A204.1 (cell line): ENCODE measurements around the gene LDLRAD4.

Experiments used
- FAIRE-seq: peaks from 2 replicates; lab custom pipeline; 2012; peaks lifted over from hg19 to GRCh38; lab: Jason Lieb, UNC

LDLRAD4 gene

DNA sequence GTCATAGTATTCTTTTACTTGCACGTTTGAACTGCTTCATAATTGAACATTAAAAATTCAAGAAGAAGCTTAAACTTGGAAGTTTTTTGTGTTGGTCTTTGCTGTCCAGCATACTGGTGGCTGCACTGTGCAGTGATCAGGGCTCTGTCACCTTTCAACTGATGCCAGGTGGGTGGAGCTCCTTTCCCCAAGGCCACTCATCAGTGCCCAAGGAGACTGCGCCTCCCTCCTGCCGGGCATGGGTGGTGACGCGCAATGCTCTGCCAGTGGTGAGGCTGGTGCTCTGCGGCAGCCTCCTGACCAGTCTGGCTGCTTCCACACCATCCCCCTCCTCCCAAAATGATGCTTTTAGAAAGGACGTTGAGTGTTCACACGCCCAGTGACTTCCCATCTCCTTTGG is 16.0 kb upstream of the LDLRAD4 start:
- no peak for FAIRE-seq

DNA sequence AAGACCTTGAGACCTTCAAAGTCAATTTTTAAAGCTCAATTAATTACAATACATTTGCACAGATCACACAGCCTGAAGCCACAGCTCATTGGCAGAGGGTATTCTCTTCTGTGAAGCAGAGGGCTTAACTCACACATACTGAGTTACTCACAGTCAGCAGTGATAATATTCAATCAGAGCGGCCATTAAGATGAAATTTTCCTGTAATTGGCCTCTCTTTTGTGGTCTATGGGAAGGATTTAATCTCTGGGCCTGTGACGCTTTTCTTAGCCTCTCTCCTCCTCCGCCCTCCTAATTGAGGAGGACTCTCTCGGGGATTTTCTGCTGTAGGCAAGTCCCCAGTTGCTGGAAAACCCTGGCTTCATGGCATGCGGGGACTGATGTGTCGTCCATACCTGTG is 12.3 kb upstream of the LDLRAD4 start:
- no peak for FAIRE-seq

DNA sequence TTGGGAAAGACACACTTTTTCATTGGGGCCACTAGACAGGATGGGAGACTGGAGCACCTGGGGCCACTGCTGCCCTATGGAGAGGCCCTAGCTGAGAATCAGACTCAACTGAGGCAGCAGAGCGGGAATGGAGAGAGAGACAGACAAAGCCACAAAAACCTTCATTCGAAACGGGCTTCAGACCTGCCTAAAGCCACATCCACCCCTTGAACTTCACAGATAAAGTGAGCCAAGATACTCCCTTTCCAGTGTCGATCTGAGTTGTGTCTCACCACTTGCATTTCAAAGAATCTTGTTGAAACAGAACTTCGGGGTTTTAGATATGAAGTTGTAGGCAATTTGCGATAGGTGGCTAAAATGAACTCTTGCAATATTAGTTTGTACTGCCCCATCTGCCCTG is 11.3 kb upstream of the LDLRAD4 start:
- FAIRE-seq, result no peak

DNA sequence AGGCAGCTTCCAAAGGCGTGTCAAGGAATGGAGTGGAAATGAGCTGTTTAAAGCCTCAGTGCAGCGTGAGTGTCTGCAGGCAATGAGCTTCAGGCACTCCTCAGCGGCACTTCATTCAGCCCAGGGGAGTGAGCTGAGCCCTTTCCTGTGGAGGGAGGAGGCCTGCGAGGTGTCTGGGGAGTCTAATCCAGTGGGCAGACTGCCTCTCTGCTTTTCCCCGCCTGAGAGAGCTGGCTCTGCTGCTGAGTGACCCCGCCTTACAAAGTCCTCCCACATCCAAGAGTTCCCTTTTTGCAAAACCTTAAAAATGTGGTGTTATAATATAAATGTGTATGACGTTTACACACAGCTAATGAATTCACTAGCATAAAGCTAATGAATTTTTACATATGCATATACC is 7.0 kb upstream of the LDLRAD4 start:
- FAIRE-seq, result no peak

DNA sequence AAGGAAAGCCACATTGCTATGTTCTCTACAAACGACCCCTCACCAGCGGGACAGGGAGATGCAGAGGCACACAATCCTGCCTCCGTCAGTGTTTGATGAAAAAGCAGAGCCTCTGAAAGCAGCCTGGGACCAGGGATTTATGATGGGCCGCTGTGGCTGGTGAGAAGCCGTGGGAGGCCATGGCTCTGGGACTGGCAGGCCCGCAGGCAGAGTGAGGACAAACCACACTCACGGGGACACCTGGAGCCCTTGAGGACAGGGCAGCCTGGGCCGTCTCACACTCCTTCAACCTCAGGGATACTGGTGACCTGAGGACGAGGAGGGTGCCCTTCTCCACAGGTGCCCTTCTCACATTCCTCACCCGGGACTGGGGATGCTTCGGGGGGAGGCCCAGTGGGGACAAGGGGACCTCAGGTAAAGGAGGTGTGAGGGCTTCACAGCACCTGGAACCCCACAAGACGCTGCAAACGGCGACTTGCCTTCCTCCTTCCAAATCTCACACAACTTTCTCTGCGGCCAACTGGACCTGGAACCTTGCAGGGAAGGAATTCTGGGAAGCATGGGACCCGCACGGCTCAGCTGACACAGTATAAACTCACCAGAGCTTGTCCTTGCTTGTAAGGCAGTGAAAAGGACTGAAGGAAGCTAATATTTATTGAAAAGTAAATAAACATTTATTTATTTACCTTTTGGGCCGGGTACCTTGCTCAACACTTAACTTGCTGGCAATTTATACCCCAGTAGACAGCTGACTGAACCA is 5.3 kb upstream of the LDLRAD4 start:
- FAIRE-seq, result no peak

DNA sequence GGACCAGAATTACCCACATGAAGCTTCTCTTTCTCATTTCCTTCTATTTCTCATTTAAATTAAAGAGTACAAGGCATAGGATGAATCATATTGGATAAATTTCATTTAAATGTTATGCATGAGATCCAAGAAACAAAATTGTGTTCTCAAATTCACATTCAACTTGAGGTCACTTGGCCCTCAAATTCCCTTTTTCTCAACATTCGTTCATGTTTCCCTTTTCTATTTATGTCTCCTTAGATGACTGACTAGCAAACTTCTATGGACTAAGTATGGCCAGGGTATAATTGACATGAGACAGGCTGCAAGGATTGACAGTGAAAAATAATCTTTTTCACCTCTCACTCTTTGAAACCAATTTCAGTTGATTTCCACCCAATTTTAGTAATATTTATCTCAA is 4.0 kb upstream of the LDLRAD4 start:
- no peak for FAIRE-seq

DNA sequence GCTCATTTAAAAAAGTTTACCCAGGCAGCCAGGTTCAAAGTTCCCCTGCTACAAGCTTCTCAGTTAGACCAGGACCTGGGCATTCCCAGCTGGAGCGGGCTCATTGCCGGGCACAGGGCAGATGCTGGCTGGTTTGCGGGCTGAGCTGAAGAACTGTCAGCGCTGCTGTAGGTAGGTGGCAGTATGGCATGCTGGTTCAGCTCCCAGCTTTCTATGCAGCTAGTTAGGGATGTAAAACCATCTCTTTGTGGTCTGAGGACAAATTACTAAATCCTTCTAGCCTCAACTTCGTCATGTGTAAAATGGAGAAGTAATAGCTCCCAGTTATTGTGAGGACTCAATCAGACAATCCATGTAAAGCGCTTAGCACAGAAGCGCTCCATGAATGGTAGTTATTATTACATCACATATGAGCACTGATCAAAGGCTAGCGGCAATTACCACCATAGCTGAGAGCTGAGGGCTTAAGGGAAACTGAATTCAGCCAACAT is 2.4 kb upstream of the LDLRAD4 start:
- peak; percentile 44 for FAIRE-seq

DNA sequence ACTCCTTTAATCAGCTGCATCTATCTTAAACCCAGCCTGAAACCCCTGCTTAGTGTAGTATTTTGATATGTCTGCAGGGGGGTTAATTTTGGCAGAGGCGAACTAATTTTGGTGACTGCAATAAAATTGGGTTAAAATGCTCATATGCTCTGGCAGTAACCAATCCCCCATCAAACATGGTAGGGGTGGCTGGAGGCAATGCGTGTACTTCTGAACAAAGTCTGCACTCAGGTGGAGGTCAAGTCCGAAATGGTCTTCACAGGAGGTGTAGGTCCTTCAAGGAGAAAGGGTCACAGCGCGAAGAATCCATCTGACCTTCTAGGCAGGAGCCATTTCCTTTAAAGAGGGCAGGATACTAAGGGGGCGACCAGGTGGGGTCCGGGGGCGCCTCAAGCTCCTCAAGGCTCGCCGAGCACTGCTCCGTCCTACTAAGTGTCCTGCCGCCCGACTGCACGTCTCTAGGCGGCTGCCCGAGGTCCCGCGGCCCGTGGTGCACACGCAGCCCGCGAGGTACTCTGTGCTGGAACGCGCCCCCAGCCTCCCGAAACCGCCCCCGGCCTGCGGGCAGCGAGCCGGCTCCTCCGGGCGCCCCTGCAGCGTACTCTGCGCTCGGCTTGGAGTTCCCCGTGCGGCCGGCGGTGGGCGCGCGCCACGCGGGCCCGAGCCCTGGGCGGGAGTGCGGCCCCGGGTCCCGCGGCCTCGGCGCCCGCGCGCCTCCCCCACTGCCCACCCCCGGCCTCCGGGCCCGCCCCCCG is 1.7 kb upstream of the LDLRAD4 start:
- FAIRE-seq, result no peak

DNA sequence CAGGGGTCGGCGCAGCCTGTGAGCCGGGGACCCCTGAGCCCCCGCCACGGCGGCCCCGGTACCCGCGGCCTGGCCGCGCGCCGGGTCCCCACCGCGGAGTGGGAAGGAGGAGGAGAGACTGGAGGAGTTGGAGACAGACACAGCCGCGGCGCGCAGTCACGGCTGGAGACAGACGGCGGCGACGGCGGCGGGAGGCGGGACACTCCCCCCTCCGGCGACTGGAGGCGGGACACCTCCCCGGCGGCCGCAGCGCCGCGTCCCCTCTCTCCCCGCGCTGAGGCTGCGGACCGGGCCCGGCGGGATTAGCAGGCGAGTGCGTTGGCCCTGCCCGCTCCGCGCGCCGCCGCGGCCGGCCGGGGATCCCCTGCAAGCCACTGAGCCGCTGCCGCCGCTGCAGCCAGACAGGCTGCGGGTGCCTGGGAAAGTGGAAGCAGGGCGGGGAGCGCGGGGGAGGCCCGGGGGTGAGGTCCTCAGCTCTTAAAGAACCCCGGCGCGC is 1.0 kb upstream of the LDLRAD4 start:
- FAIRE-seq, result no peak

DNA sequence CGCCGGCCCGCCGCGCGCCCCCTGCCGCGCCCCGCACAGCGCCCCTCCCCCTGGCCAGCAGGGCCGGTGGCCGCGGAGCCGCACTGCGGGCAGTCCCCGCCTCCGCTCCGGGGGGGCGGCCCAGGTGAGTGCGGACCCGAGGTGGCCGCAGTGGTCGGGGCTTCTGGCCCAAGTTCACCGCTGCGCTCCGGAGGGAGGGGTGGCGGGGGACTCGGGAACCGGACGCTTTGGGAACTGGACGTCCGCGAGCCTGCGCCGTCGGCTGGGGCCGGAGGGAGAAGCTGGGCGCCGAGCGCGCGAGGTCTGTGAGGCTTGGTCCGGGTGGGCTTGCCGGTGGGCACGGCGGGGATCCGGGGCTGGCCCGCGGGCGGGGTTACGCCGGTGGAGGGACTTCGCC is 591 bp upstream of the LDLRAD4 start:
- no peak for FAIRE-seq

DNA sequence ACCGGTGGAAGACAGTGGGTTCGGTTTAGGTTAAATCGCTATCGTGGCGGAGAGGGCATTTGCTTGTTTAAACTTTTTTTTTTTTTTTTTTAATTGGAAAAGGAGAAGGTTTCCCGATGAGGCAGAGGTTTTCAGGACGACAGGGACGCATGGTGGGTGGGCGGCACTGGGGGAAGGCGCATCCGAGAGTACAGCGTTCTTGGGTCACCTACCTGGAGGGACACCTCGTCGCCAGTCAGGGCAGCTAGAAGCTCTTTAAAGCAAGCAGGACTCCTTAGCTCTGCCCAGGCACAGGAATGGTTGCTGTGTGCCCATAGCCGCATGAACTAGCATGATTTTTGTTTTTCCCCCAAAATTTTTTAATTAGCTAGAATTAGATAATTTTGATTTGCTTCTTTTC is 437 bp downstream of the LDLRAD4 start:
- no peak for FAIRE-seq

DNA sequence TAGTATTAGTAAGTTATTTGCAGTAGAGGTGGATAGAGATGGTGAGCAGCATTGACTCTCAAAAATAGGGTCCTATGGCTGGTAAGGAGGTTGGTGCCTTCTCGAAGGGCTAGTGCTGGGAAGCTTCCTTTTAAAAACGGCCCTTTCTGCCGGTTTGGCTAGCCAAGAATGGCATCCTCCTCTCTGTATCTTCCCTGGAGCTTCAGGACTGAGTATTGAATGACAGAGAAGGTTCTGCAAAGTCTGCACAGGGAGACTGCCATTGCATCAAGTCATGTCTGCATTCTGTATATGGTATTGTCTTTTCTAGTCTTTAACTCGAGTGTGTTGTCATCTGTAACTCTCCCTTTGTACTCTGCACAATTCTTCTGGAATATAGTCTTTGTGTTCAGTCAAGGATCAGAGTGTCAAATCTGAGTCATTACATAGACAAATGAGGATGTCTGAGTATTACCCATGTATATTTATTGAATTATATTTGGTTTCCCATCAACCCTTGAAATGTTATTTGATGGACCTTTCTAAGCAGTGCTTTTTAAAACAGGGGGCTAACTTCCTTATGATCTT is 1.1 kb downstream of the LDLRAD4 start:
- no peak for FAIRE-seq

DNA sequence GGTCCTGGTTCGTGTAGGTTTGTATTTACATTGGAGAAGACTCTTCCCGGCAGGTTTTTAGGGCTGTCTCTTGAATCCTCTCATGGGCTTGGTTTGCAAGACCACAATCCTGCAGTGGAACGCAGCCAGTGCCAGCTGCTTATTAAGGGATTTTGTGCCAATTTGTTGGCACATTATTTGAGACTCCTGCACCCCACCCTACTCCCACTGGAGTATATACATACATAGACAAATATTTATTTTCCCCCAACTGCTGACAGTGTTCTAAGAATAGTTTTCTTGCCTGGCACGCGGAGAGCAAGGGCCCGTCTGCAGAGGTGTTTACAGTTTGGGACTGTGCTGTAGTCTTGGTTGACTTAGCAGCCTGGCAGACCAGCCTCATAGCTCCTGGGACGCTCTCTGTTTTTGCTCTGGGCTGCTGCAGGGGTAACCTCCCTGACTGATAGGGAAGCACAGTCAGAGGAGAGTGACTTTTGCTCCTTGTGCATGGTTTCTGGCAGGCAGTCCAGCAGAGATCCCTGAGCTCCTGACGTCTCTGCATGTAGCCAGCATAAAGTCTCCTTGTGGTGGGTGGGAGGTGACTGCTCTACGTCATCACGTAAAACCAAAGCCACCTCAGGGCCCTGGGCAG is 1.9 kb downstream of the LDLRAD4 start:
- FAIRE-seq, result no peak

DNA sequence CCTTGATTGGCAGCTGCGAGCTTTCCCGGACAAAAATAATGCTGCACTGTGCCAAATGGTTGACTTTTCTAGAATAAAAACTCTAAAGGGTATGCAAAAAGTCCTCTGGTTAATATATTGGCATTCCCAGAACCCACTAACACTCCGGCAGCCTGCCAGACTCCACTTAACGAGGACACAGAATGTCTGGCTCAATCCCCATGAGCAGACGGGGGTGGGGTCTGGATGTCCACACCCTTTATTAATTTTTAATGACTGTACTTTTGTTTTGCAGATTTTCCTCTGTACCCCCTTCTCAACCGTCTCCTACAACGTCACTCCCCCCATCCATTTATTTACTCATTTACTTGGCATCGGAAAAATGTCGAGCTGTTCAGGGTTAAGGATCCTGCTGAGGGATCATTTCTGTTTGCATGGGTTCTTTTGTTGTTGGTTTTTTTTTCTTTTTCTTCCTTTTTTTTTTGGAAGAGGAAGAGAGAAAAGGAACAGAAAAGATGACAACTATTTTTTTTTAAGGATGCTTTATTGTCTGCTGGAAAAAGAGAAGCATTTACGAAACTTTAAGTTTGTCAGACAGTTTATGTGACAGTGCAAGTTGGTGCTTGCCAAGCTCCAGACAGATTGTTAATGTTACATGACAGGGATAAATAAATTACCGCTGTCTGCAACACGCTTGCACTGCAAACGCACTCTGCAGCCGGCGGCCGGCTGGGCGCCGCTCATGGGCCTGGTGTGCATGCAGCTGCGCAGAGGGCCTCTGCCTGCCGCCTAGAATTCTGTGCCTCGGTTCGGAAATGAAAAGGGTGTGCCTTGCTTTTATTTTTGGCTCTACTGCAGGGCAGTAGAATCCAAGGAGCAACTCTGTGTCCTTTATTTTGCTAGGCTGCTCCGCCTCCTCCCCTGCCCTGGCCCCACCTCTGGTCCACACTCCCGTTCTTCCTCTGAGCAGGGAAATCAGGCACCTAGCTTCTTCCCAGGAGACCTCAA is 3.6 kb downstream of the LDLRAD4 start:
- no peak for FAIRE-seq

DNA sequence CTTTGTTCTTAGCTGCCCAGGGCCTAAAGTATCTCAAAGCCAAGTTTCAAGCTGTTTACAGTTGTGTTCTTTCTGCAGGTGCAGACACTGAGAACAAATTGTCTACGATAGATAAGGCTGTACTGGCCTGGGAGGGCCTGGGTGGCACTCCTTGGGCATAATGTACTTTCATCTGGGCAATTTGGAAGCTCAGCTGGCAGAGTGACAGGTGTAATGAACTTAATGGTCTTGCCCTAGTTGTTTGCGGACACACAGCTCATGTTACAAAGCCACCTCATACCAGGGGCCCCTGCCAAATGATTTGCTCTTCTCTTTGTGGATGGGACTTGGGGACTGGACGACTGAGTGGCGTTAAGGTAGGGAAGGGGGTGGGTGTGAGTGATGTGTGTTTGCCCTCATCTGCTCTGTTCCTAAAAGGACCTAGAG is 4.3 kb downstream of the LDLRAD4 start:
- no peak for FAIRE-seq

DNA sequence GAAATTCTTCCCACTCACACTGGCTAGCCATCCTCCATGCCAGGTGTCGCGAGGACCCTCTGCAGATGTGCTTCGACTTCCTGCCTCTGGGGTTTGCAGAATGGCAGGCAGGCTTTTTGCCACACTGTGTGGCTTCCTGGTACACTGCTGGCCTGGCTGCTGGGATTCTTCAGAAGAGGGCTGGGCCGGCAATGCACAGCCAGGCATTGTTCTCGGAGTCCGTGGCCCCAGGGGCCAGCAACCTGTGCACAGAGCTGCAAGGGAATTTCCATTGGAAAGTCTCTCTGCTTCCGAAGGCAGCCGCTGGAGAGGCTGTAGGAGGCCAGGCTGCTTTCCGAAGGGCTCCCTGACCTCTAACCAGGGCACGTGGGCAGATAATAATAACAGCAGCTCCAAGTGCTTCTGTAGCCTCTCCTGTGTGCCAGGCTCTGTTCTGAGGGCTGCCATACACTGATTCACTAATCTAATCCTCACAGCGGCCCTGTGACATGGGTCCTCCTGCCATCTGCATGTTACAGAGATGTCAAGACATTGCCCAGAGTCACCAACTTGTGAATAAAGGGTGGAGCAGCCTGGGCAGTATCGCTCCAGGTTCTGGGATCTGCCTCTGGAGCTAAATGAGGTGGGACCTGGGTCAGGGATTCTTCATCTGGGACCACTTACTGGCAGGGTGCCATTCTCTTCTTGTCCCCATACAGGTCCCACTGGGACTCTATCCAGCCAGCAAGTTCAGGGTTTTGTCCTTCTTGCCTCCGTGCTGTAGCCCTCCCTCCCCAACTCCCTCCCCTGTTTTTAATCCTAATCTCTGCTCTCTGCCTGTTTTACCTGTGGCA is 5.0 kb downstream of the LDLRAD4 start:
- no peak for FAIRE-seq

DNA sequence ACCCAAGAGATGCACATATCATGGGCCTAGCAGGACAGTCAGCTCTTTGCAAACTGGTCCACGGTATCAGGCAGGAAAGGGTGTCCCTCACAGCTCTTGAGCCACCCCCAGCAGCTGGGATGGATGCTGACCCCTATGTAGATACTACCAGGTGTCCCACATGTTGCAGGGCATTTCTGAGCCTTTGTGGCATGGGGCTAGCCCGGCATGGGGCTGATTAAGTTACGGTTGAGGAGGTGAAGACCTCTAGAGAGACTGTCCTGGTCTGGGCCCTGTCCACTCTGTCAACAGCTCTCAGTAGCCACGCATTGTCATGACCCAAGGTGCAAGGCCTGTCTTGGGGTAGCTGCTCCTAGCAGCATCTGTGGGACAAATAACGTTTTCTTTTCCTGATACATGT is 6.7 kb downstream of the LDLRAD4 start:
- FAIRE-seq, result no peak

DNA sequence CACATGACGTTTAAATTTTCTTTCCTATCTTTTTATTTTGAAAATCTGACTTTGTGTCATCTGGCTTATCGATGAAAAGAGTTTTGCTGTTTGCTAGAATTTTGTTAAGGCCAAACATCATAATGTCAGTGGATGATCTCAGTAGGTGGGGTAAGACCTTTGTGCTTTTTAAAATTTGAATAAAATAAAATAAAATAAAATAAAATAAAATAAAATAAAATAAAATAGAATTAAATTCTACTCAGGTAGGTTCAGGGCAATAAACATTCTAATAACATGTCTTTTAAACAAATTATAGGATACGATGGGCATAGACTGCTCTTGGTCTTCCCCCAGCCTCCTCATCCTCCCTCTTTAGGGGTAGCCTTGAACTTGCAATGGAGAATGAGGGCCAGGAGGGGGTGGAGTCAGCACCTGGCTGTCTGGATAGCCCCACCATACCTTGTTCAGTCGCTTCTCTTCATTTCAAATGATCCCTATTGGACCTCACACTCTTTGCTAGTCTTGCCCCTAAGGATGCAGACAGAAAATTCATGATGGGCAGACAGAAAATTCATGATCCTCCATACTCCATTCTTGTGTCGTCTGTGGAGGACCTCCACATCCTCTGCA is 8.1 kb downstream of the LDLRAD4 start:
- no peak for FAIRE-seq

DNA sequence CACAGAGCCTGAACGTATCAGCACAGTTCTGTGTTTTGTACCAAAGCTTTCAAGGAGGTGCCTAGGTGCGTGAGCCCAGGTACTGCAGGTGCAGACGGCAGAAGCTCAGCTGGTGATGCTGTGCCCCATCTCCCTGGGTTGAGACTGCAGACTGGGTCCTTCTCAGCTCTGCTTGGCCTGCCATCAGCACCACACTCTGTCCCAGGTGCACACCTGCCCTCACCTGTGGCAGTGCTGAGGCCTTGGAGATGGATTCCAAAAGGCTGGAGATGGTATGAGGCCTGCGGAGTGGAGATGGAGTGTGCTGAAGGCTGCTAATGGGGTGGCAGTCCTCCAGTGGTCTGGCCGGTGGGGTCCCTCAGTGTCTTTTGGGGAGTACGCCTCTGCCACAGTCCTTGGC is 9.3 kb downstream of the LDLRAD4 start:
- no peak for FAIRE-seq

DNA sequence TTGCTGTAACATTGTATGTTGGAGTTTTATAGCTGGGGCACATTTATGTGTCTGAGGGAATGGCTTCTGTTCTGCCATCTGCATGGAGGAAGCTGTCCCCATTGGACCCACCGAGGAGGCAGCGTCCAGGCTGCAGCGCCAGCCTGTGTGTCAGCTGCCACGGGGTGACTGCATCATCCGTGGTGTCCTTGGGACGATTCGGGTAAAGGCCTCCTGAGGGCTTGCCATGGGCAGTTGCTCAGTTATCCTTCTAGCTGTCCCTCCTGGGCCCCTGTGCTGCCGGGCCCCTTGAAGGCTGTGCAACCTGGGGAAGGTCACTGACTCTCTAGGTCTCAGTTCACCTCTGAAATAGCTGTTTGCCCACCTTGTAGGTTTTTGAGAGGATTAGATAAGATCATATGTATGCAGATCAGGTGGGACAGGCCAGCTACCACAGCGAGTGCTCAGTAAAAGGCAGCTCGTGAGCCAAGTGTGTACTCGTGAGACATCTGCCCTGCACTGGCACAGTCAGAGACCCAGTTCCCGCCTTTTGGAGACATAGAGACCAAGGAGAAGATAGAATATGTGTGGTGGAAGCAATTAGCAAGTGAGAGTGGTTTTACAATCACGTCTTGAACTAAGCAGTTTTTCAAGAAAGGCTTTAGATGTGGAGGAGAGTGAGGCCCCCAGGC is 10.6 kb downstream of the LDLRAD4 start:
- FAIRE-seq, result no peak
